ENCODE data around the gene ALK.

The ALK gene

DNA sequence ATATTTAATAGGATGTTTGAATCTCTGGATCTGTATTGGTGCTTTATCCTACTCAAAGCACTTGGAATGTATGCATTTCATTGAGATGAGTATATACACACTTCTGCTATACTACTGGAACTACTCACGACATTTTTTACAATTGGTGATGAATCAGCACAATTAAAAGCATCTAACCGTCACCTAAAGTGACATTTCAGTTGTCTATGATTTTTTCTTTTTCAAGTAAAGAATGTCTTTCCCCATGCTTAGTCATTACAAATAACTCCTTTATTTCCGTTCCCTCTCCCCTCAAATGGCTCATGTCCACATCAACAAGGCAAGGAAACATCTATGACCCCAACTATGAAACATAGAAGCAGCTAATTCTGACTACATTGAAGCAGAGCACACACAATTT lies 728.9 kb downstream of the ALK start:
- CTCF ChIA-PET: no interaction called here
- H3K36me3 ChIP-seq (ENCODE audit: control insufficient read depth in 2 of 2, insufficient read depth in 1 of 2, low read length in 2 of 2): no peaks in the 10 kb centered on the region
- H3K27ac ChIP-seq (ENCODE audit: extremely low read depth, low read depth, low read length): no peak overlapping the region
- H3K9me3 ChIP-seq (ENCODE audit: control insufficient read depth, insufficient read depth, low read depth, low read length): no peaks in the 10 kb centered on the region
- H3K4me3 ChIP-seq (ENCODE audit: low read depth, low read length): no peak overlapping the region
- H3K4me1 ChIP-seq (ENCODE audit: control insufficient read depth, insufficient read depth, low read length): no peaks in the 10 kb centered on the region
- POLR2A ChIA-PET: no interaction called here
- TF ChIP-seq, protein P1, sequence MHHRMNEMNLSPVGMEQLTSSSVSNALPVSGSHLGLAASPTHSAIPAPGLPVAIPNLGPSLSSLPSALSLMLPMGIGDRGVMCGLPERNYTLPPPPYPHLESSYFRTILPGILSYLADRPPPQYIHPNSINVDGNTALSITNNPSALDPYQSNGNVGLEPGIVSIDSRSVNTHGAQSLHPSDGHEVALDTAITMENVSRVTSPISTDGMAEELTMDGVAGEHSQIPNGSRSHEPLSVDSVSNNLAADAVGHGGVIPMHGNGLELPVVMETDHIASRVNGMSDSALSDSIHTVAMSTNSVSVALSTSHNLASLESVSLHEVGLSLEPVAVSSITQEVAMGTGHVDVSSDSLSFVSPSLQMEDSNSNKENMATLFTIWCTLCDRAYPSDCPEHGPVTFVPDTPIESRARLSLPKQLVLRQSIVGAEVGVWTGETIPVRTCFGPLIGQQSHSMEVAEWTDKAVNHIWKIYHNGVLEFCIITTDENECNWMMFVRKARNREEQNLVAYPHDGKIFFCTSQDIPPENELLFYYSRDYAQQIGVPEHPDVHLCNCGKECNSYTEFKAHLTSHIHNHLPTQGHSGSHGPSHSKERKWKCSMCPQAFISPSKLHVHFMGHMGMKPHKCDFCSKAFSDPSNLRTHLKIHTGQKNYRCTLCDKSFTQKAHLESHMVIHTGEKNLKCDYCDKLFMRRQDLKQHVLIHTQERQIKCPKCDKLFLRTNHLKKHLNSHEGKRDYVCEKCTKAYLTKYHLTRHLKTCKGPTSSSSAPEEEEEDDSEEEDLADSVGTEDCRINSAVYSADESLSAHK (tag by site-specific recombination; IDR thresholded peaks at IDR 0.05): no peak
- TF ChIP-seq ZNF621 (tag by site-specific recombination; IDR thresholded peaks at IDR 0.05): no peak
- no peak for TF ChIP-seq ZNF37A (tag by site-specific recombination; IDR thresholded peaks at IDR 0.05)
- TF ChIP-seq ZFP41 (tag by site-specific recombination; IDR thresholded peaks at IDR 0.05; ENCODE audit: borderline replicate concordance): no peak
- no peak for TF ChIP-seq TCF7L2 (IDR thresholded peaks at IDR 0.05; ENCODE audit: borderline replicate concordance, low read depth, low read length)
- no peak for TF ChIP-seq ZNF202 (tag by site-specific recombination; IDR thresholded peaks at IDR 0.05; ENCODE audit: borderline replicate concordance)
- TF ChIP-seq ZBTB20 (tag by site-specific recombination; IDR thresholded peaks at IDR 0.05): no peak
- no peak for TF ChIP-seq RBAK (tag by site-specific recombination; IDR thresholded peaks at IDR 0.05)
- TF ChIP-seq, protein P2, sequence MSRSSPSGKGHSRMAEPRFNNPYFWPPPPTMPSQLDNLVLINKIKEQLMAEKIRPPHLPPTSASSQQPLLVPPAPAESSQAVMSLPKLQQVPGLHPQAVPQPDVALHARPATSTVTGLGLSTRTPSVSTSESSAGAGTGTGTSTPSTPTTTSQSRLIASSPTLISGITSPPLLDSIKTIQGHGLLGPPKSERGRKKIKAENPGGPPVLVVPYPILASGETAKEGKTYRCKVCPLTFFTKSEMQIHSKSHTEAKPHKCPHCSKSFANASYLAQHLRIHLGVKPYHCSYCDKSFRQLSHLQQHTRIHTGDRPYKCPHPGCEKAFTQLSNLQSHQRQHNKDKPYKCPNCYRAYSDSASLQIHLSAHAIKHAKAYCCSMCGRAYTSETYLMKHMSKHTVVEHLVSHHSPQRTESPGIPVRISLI (tag by site-specific recombination; IDR thresholded peaks at IDR 0.05): no peak
- no peak for TF ChIP-seq ZNF2 (tag by site-specific recombination; IDR thresholded peaks at IDR 0.05)
- TF ChIP-seq PRDM10 (tag by site-specific recombination; IDR thresholded peaks at IDR 0.05): no peak
- TF ChIP-seq, protein P3, sequence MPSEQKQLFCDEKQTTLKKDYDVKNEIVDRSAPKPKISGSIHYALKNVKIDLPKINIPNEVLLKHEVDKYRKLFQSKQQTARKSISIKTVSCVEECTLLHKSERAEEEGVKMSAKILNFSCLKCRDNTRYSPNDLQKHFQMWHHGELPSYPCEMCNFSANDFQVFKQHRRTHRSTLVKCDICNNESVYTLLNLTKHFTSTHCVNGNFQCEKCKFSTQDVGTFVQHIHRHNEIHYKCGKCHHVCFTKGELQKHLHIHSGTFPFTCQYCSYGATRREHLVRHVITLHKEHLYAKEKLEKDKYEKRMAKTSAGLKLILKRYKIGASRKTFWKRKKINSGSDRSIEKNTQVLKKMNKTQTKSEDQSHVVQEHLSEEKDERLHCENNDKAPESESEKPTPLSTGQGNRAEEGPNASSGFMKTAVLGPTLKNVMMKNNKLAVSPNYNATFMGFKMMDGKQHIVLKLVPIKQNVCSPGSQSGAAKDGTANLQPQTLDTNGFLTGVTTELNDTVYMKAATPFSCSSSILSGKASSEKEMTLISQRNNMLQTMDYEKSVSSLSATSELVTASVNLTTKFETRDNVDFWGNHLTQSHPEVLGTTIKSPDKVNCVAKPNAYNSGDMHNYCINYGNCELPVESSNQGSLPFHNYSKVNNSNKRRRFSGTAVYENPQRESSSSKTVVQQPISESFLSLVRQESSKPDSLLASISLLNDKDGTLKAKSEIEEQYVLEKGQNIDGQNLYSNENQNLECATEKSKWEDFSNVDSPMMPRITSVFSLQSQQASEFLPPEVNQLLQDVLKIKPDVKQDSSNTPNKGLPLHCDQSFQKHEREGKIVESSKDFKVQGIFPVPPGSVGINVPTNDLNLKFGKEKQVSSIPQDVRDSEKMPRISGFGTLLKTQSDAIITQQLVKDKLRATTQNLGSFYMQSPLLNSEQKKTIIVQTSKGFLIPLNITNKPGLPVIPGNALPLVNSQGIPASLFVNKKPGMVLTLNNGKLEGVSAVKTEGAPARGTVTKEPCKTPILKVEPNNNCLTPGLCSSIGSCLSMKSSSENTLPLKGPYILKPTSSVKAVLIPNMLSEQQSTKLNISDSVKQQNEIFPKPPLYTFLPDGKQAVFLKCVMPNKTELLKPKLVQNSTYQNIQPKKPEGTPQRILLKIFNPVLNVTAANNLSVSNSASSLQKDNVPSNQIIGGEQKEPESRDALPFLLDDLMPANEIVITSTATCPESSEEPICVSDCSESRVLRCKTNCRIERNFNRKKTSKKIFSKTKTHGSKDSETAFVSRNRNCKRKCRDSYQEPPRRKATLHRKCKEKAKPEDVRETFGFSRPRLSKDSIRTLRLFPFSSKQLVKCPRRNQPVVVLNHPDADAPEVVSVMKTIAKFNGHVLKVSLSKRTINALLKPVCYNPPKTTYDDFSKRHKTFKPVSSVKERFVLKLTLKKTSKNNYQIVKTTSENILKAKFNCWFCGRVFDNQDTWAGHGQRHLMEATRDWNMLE (tag by site-specific recombination; conservative IDR thresholded peaks at IDR 0.05; ENCODE audit: low read depth): no peak
- TF ChIP-seq, protein P4, sequence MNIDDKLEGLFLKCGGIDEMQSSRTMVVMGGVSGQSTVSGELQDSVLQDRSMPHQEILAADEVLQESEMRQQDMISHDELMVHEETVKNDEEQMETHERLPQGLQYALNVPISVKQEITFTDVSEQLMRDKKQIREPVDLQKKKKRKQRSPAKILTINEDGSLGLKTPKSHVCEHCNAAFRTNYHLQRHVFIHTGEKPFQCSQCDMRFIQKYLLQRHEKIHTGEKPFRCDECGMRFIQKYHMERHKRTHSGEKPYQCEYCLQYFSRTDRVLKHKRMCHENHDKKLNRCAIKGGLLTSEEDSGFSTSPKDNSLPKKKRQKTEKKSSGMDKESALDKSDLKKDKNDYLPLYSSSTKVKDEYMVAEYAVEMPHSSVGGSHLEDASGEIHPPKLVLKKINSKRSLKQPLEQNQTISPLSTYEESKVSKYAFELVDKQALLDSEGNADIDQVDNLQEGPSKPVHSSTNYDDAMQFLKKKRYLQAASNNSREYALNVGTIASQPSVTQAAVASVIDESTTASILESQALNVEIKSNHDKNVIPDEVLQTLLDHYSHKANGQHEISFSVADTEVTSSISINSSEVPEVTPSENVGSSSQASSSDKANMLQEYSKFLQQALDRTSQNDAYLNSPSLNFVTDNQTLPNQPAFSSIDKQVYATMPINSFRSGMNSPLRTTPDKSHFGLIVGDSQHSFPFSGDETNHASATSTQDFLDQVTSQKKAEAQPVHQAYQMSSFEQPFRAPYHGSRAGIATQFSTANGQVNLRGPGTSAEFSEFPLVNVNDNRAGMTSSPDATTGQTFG (tag by site-specific recombination; IDR thresholded peaks at IDR 0.05; ENCODE audit: borderline replicate concordance): no peak
- no peak for TF ChIP-seq ZSCAN16 (tag by site-specific recombination; IDR thresholded peaks at IDR 0.05)
- no peak for TF ChIP-seq ZNF175 (tag by site-specific recombination; IDR thresholded peaks at IDR 0.05)
- TF ChIP-seq, protein P5, sequence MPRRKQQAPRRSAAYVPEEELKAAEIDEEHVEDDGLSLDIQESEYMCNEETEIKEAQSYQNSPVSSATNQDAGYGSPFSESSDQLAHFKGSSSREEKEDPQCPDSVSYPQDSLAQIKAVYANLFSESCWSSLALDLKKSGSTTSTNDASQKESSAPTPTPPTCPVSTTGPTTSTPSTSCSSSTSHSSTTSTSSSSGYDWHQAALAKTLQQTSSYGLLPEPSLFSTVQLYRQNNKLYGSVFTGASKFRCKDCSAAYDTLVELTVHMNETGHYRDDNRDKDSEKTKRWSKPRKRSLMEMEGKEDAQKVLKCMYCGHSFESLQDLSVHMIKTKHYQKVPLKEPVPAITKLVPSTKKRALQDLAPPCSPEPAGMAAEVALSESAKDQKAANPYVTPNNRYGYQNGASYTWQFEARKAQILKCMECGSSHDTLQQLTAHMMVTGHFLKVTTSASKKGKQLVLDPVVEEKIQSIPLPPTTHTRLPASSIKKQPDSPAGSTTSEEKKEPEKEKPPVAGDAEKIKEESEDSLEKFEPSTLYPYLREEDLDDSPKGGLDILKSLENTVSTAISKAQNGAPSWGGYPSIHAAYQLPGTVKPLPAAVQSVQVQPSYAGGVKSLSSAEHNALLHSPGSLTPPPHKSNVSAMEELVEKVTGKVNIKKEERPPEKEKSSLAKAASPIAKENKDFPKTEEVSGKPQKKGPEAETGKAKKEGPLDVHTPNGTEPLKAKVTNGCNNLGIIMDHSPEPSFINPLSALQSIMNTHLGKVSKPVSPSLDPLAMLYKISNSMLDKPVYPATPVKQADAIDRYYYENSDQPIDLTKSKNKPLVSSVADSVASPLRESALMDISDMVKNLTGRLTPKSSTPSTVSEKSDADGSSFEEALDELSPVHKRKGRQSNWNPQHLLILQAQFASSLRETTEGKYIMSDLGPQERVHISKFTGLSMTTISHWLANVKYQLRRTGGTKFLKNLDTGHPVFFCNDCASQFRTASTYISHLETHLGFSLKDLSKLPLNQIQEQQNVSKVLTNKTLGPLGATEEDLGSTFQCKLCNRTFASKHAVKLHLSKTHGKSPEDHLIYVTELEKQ (tag by site-specific recombination; IDR thresholded peaks at IDR 0.05; ENCODE audit: borderline replicate concordance): no peak

Data from HEK293 (cell line).